Esophagus (tissue), 2 donors: Measurements from ENCODE around the gene ASH1L. TPM values are rescaled to one million over a fixed set of nuclear protein-coding genes. Genes with fewer than 3 reads are reported as not detected.

Experiments
- H3K27ac ChIP-seq, 2 donors: one replicate each; pipeline ENCODE4 v1.5.1; 2013; ENCODE audit warnings: low read depth in 2 of 2, mild to moderate bottlenecking in 2 of 2, inconsistent platforms in 1 of 2, low read length in 1 of 2, moderate library complexity in 1 of 2
- H3K27me3 ChIP-seq, 2 donors: one replicate each; pipeline ENCODE4 v1.6.1; 2013; ENCODE audit warnings: low read length in 2 of 2, control low read depth in 1 of 2, mild to moderate bottlenecking in 1 of 2; ENCODE audit not compliant: insufficient read depth in 2 of 2, control insufficient read depth in 1 of 2
- H3K36me3 ChIP-seq, 2 donors: one replicate each; pipeline ENCODE4 v1.6.1; 2013; ENCODE audit warnings: low read length in 1 of 2; ENCODE audit not compliant: control insufficient read depth in 2 of 2, insufficient read depth in 2 of 2
- H3K4me1 ChIP-seq, 2 donors: one replicate each; pipeline ENCODE4 v1.6.1; 2013; ENCODE audit warnings: low read length in 1 of 2; ENCODE audit not compliant: control insufficient read depth in 2 of 2, insufficient read depth in 2 of 2
- H3K4me3 ChIP-seq, 2 donors: one replicate each; pipeline ENCODE4 v1.5.1; 2013; ENCODE audit warnings: low read length in 2 of 2, mild to moderate bottlenecking in 2 of 2, low read depth in 1 of 2, moderate library complexity in 1 of 2
- H3K9me3 ChIP-seq, 2 donors: one replicate each; pipeline ENCODE4 v1.6.1; 2013; ENCODE audit warnings: mild to moderate bottlenecking in 2 of 2, low read depth in 1 of 2, low read length in 1 of 2, moderate library complexity in 1 of 2; ENCODE audit not compliant: control insufficient read depth in 2 of 2, insufficient read depth in 1 of 2
- WGBS, 2 donors: extraction: QIAGEN DNeasy Blood & Tissue Kit; methylation state at CpG; one replicate each; pipeline ENCODE4 v1.1.7; 2013; 5-methylcytosine and 5-hydroxymethylcytosine counted together
- polyA plus RNA-seq, 2 donors: library from polyadenylated mRNA; stranded (reverse); fragments of 200-250 nt; gene quantifications; one replicate each; pipeline ENCODE4 v1.2.3, GENCODE V29; 2013
- donor health status: healthy with polysubstance abuse.
- donor health status: Bipolar disorder and iron deficiency.

ASH1L gene
- polyA plus RNA-seq, 2 donors = 5.9 to 7.2 TPM

DNA sequence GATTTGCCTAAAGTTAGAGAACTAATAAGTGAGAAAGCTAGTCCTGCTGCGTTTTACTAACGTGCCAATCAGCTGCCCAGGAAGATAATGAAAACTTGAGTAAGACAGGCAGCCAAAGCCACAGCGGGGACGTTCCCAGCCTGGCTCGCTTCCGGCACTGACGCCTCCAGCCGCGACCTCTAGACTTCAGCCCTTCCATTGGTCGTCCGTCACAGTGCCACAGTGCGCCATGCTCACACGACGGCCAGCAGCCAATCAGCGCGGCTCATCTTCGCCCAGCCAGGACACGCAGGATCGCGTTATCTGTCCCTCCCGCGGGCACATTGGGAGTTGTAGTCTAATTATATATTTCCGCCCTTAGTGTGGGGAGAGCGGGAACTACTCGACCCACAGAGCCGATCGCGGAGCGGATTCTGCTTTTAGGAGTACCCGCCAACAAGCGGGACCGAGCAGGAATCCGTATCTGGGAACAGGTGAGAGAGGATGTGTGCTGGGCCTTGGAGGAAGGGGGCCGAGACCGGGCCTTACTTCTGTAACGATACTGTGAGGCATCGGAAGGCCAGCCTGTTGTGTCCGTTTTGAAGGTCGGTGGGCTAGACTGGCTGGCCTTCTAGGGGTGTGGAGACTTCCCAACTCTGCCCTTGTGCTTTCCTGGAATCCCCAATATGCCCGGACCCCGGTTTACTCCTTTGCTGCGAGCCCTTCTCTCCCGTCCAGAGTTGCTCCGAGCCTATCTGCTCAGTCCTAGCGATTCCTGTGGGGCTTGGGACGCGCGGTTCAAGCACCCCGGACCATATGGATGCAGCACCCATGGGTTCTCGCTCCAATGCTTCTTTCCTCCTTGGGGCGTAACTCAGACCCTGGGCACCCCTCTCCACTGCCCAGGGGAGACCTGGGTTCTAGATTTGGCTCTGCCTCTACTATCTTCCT, 253.8 kb downstream of the ASH1L start, which contains the start of gene FDPS:
Gene FDPS (plus strand): TSS at position 374 of the 930 bp plus-strand sequence. CDS start 924 bp downstream, outside the sequence.
- H3K9me3 ChIP-seq = no peaks in the 10 kb centered on the region
- H3K4me3 ChIP-seq = peak within 1 kb of the TSS; percentile 73 to 98
- H3K27ac ChIP-seq = peak within 1 kb of the TSS; percentile 86 to 94
- H3K4me1 ChIP-seq = peaks cover 3 to 13% of the 10 kb centered on the region in 2 donors
- no peaks in the 10 kb centered on the region for H3K27me3 ChIP-seq
- 0% methylated on average over 51 of the region's 51 CpGs for WGBS, 2 donors
- peaks cover 3 to 8% of the 10 kb centered on the region in 2 donors for H3K36me3 ChIP-seq

DNA sequence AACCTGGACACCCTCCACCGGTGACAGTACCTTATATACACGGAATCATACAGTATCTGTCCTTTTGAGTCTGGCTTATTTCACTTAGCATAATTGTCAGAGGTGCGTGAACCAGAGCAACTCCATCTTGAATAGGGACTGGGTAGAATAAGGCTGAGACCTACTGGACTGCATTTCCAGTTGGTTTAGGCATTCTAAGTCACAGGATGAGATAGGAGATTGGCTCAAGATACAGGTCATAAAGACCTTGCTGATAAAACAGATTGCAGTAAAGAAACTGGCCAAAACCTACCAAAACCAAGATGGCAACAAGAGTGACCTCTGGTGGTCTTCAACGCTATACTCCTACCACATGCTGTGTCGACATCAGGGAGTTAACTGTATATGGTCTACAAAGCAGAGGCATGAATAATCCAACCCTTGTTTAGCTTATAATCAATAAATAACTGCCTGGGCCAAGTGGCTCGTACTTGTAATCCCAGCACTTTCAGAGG, 255.3 kb downstream of the ASH1L start:
- Histone ChIP-seq H3K27me3 (no peaks in the 10 kb centered on the region), H3K4me1 (peaks cover 3 to 9% of the 10 kb centered on the region in 2 donors), H3K27ac (no peak overlapping the region), H3K9me3 (no peaks in the 10 kb centered on the region), H3K4me3 (no peak overlapping the region), H3K36me3 (peaks cover 0 to 4% of the 10 kb centered on the region in 2 donors)
- WGBS, 2 donors = 60 to 66% methylated on average over 6 of the region's 6 CpGs

GRCh38 chr1:155305881-155306391, 256.7 kb downstream of the ASH1L start:
- H3K9me3 ChIP-seq = no peaks in the 10 kb centered on the region
- WGBS, 2 donors = 63 to 70% methylated on average over 7 of the region's 7 CpGs
- H3K36me3 ChIP-seq = no peaks in the 10 kb centered on the region

GRCh38 chr1:155304558-155305063, 258.0 kb downstream of the ASH1L start:
- Histone ChIP-seq H3K4me3 (no peak overlapping the region), H3K27ac (no peak overlapping the region), H3K36me3 (no peaks in the 10 kb centered on the region), H3K27me3 (no peaks in the 10 kb centered on the region), H3K9me3 (no peaks in the 10 kb centered on the region), H3K4me1 (peaks cover 2 to 7% of the 10 kb centered on the region in 2 donors)
- 72 to 83% methylated on average over 11 of the region's 11 CpGs for WGBS, 2 donors

More at GRCh38 chr1:155305881-155306391, 256.7 kb downstream of the ASH1L start:
- Histone ChIP-seq H3K4me3 (no peak overlapping the region), H3K27ac (peak overlapping the region in 1 of 2 donors; percentile 5), H3K27me3 (no peaks in the 10 kb centered on the region), H3K4me1 (peaks cover 3 to 9% of the 10 kb centered on the region in 2 donors)

- no peaks in the 10 kb centered on the region for H3K36me3 ChIP-seq
- H3K9me3 ChIP-seq = no peaks in the 10 kb centered on the region
- no peaks in the 10 kb centered on the region for H3K27me3 ChIP-seq
- no peak within 1 kb of the TSS for H3K4me3 ChIP-seq
- H3K27ac ChIP-seq = no peak within 1 kb of the TSS
- WGBS, 2 donors = 85 to 91% methylated on average over 5 of the region's 5 CpGs
- peaks cover 0 to 5% of the 10 kb centered on the region in 2 donors for H3K4me1 ChIP-seq
Measured at GRCh38 chr1:155301342-155301841, 261.2 kb downstream of the ASH1L start, which contains the start of gene PKLR. Gene PKLR (minus strand): TSS chr1:155301438. CDS start chr1:155301395, 43 bp downstream.

DNA sequence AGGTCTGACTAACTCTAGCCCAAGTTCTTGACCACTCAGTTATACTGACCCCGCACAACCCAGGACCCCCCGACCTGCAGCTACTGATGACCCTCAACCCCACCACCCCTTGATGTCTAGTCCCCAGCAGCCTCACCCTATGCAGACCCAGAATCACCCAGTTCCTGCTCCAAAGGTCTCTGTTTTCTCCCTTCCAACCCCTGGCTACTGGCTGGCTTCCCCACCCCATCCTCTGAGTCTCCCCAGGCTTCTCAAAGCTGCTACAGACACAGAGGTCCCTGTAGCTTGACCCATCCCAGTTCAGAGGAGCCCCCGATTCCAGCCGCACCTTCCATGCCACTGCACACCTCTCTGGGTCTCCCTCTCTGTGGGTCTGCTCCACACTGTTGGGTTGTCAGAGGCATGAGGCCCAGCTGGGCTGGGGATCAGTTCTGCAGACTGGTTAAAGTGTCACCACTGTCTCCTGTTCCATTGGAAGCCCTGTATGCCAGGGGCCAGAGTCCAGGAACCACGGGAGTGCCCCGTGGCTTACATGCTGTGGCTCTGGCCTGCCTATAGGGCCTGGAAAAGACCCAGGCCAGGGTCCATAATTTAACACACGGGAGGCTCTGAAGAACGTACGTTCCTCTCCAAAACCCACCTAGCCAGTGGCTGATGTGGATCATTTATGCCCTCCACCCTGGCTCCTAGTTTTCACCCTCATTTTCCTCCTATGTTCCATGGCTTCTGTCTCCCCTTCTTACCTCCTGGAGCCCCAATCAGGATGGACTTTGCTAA, 261.9 kb downstream of the ASH1L start:
- WGBS, 2 donors = 74 to 85% methylated on average over 9 of the region's 9 CpGs
- H3K27ac ChIP-seq = no peak overlapping the region
- H3K9me3 ChIP-seq = no peaks in the 10 kb centered on the region
- no peak overlapping the region for H3K4me3 ChIP-seq
- H3K27me3 ChIP-seq = no peaks in the 10 kb centered on the region
- peaks cover 0 to 4% of the 10 kb centered on the region in 2 donors for H3K4me1 ChIP-seq
- H3K36me3 ChIP-seq = no peaks in the 10 kb centered on the region

GRCh38 chr1:155300024-155300423, 262.6 kb downstream of the ASH1L start:
- no peaks in the 10 kb centered on the region for H3K9me3 ChIP-seq
- no peaks in the 10 kb centered on the region for H3K36me3 ChIP-seq
- no peaks in the 10 kb centered on the region for H3K27me3 ChIP-seq
- peaks cover 2 to 8% of the 10 kb centered on the region in 2 donors for H3K4me1 ChIP-seq
- H3K27ac ChIP-seq = no peak overlapping the region
- 92 to 94% methylated on average over 8 of the region's 8 CpGs for WGBS, 2 donors
- H3K4me3 ChIP-seq = no peak overlapping the region

DNA sequence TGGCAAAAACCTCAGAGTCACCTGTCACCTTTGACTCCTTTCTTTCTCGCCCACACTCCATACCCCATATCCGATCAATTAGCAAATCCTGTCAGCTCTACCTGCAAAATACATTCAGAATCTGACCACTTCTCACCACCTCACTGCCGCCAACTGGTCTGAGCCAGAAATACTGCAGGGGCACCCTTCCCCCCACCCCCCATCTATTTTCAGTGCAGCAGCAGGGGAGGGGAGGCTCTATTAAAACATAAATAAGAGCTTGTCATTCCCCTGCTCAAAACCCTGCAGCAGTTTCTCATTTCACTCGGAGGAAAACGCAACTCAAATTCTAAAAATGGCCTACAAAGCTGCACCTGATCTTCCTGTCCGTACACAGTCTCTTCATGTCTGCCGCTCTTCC, 265.2 kb downstream of the ASH1L start:
- Histone ChIP-seq H3K4me3 (no peak overlapping the region), H3K27me3 (no peaks in the 10 kb centered on the region), H3K36me3 (no peaks in the 10 kb centered on the region), H3K9me3 (no peaks in the 10 kb centered on the region), H3K27ac (no peak overlapping the region), H3K4me1 (peaks cover 2 to 8% of the 10 kb centered on the region in 2 donors)
- WGBS, 2 donors = 77 to 82% methylated on average over 7 of the region's 7 CpGs

DNA sequence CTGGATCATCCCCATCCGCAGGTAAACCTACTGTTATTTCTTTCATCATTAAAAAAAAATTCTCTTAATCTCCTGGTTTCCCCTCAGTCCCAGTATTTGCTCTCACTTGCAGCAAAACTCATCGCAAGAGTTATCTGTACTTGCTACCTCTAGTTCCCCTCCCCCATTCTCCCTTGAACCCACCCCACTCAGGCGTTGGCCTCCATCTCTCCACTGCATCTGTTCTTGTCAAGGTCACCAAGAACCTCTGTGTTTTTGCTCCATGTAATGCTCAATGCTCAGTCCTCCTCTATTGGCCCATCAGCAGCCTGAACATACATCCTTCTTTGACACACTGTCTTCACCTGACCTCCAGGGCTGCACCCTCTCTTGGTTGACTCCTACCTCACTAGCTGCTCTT, 265.9 kb downstream of the ASH1L start:
- WGBS, 2 donors = 86 to 89% methylated on average over 3 of the region's 3 CpGs
- H3K4me3 ChIP-seq = no peak overlapping the region
- no peaks in the 10 kb centered on the region for H3K9me3 ChIP-seq
- H3K36me3 ChIP-seq = no peaks in the 10 kb centered on the region
- H3K4me1 ChIP-seq = peaks cover 2 to 8% of the 10 kb centered on the region in 2 donors
- no peaks in the 10 kb centered on the region for H3K27me3 ChIP-seq
- H3K27ac ChIP-seq = no peak overlapping the region
